ENCODE measurements around the gene CD55.

- TF ChIP-seq, protein P1, sequence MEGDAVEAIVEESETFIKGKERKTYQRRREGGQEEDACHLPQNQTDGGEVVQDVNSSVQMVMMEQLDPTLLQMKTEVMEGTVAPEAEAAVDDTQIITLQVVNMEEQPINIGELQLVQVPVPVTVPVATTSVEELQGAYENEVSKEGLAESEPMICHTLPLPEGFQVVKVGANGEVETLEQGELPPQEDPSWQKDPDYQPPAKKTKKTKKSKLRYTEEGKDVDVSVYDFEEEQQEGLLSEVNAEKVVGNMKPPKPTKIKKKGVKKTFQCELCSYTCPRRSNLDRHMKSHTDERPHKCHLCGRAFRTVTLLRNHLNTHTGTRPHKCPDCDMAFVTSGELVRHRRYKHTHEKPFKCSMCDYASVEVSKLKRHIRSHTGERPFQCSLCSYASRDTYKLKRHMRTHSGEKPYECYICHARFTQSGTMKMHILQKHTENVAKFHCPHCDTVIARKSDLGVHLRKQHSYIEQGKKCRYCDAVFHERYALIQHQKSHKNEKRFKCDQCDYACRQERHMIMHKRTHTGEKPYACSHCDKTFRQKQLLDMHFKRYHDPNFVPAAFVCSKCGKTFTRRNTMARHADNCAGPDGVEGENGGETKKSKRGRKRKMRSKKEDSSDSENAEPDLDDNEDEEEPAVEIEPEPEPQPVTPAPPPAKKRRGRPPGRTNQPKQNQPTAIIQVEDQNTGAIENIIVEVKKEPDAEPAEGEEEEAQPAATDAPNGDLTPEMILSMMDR (IDR thresholded peaks at IDR 0.05) = no peak
- TF ChIP-seq ZFX (IDR thresholded peaks at IDR 0.05; ENCODE audit: borderline replicate concordance) = no peak
Measured at GRCh38 chr1:207298186-207298585, 23.3 kb upstream of the CD55 start.
